DOHH2 (cell line): ENCODE measurements around the gene TANC1.

Experiments
- H3F3A ChIP-seq: fragments of 200-600 bp; sonication (generic), shearing (Covaris generic); 2 replicates; pipeline ENCODE4 v1.6.0; 2016; ENCODE audit warnings: antibody characterized with exemption, mild to moderate bottlenecking; ENCODE audit not compliant: control insufficient read depth, insufficient read depth
- H3K27ac ChIP-seq: fragments of 200-600 bp; sonication (generic); 2 replicates; pipeline ENCODE4 v1.5.1; 2014; ENCODE audit warnings: low read depth, mild to moderate bottlenecking, low read length, moderate library complexity
- H3K27me3 ChIP-seq: fragments of 200-600 bp; sonication (generic); 2 replicates; pipeline ENCODE4 v1.6.1; 2014; ENCODE audit warnings: mild to moderate bottlenecking, low read length, mixed read lengths; ENCODE audit not compliant: control insufficient read depth
- H3K36me3 ChIP-seq: fragments of 200-600 bp; sonication (generic); 2 replicates; pipeline ENCODE4 v1.6.1; 2014; ENCODE audit warnings: mild to moderate bottlenecking, low read length, moderate library complexity, mixed read lengths; ENCODE audit not compliant: control insufficient read depth
- H3K4me1 ChIP-seq: fragments of 200-600 bp; sonication (generic); 2 replicates; pipeline ENCODE4 v1.6.1; 2014; ENCODE audit warnings: mild to moderate bottlenecking, low read length, mixed read lengths; ENCODE audit not compliant: control insufficient read depth
- H3K4me2 ChIP-seq: fragments of 200-600 bp; sonication (generic); 2 replicates; pipeline ENCODE4 v1.6.0; 2014; ENCODE audit warnings: mild to moderate bottlenecking, low read length, moderate library complexity
- H3K4me3 ChIP-seq: fragments of 200-600 bp; sonication (generic); 2 replicates; pipeline ENCODE4 v1.5.1; 2014; ENCODE audit warnings: mild to moderate bottlenecking, low read length, mixed read lengths
- H3K79me2 ChIP-seq: fragments of 200-600 bp; sonication (generic); 2 replicates; pipeline ENCODE4 v1.6.1; 2014; ENCODE audit warnings: mild to moderate bottlenecking, low read length, mixed read lengths; ENCODE audit not compliant: control insufficient read depth
- H3K9me2 ChIP-seq: fragments of 200-600 bp; sonication (generic); replicated peaks from 2 replicates; pipeline ENCODE4 v1.6.1; 2014; ENCODE audit warnings: mild to moderate bottlenecking, low read length, mixed read lengths; ENCODE audit not compliant: control insufficient read depth
- H3K9me3 ChIP-seq: fragments of 200-600 bp; sonication (generic); 2 replicates; pipeline ENCODE4 v1.6.1; 2014; ENCODE audit warnings: antibody characterized with exemption, low read length, mixed read lengths; ENCODE audit not compliant: control insufficient read depth, insufficient read depth
- H4K20me1 ChIP-seq: fragments of 200-600 bp; sonication (generic); 2 replicates; pipeline ENCODE4 v1.6.0; 2014; ENCODE audit warnings: low read depth, mild to moderate bottlenecking, antibody characterized with exemption, low read length, moderate library complexity; ENCODE audit not compliant: control insufficient read depth, insufficient read depth
- CTCF ChIP-seq: fragments of 200-600 bp; sonication (generic); IDR thresholded peaks from one replicate; pipeline ENCODE4 v1.5.1; 2014; ENCODE audit warnings: antibody characterized with exemption, mild to moderate bottlenecking, low read depth, low read length; ENCODE audit not compliant: poor library complexity, severe bottlenecking
- EZH2phosphoT487 ChIP-seq: fragments of 200-600 bp; sonication (generic); IDR thresholded peaks from 2 replicates; pipeline ENCODE4 v1.6.1; 2017; ENCODE audit warnings: borderline replicate concordance, mild to moderate bottlenecking, antibody characterized with exemption, low read length, moderate library complexity, mixed read lengths

The TANC1 gene

GRCh38 chr2:159185401-159186130 lies 217.1 kb downstream of the TANC1 start:
- Histone ChIP-seq H3K9me3 (no peaks in the 10 kb centered on the region), H3K4me1 (no peaks in the 10 kb centered on the region), H3K27me3 (peaks cover 21% of the 10 kb centered on the region), H3K79me2 (no peaks in the 10 kb centered on the region), H3K27ac (no peak overlapping the region), H3K9me2 (no peaks in the 10 kb centered on the region), H4K20me1 (no peaks in the 10 kb centered on the region), H3K36me3 (no peaks in the 10 kb centered on the region), H3K4me3 (no peak overlapping the region), H3K4me2 (no peak overlapping the region), H3F3A (no peaks in the 10 kb centered on the region)
- no peak for TF ChIP-seq EZH2phosphoT487
- TF ChIP-seq CTCF: peak; percentile 21

GRCh38 chr2:159186462-159186861 lies 218.0 kb downstream of the TANC1 start:
- H3K4me1 ChIP-seq: no peaks in the 10 kb centered on the region
- H3K36me3 ChIP-seq: no peaks in the 10 kb centered on the region
- no peak overlapping the region for H3K27ac ChIP-seq

GRCh38 chr2:159187106-159187505 lies 218.7 kb downstream of the TANC1 start:
- H3K27ac ChIP-seq: no peak overlapping the region
- H3K9me3 ChIP-seq: no peaks in the 10 kb centered on the region
- H3K36me3 ChIP-seq: no peaks in the 10 kb centered on the region
- TF ChIP-seq CTCF: no peak
- TF ChIP-seq EZH2phosphoT487: no peak
- no peak overlapping the region for H3K4me2 ChIP-seq
- no peak overlapping the region for H3K4me3 ChIP-seq
- H3K27me3 ChIP-seq: peaks cover 21% of the 10 kb centered on the region
- no peaks in the 10 kb centered on the region for H3K79me2 ChIP-seq
- no peaks in the 10 kb centered on the region for H3K9me2 ChIP-seq
- H4K20me1 ChIP-seq: no peaks in the 10 kb centered on the region
- no peaks in the 10 kb centered on the region for H3F3A ChIP-seq
- H3K4me1 ChIP-seq: no peaks in the 10 kb centered on the region

More at GRCh38 chr2:159186462-159186861, 218.0 kb downstream of the TANC1 start:
- Histone ChIP-seq H3F3A (no peaks in the 10 kb centered on the region), H3K79me2 (no peaks in the 10 kb centered on the region), H3K27me3 (peaks cover 21% of the 10 kb centered on the region), H3K4me2 (no peak overlapping the region), H3K9me3 (no peaks in the 10 kb centered on the region), H3K9me2 (no peaks in the 10 kb centered on the region), H4K20me1 (no peaks in the 10 kb centered on the region), H3K4me3 (no peak overlapping the region)
- no peak for TF ChIP-seq EZH2phosphoT487
- TF ChIP-seq CTCF: no peak
